Measurements from ENCODE around the gene PCDHGC4.

PCDHGC4 gene

DNA sequence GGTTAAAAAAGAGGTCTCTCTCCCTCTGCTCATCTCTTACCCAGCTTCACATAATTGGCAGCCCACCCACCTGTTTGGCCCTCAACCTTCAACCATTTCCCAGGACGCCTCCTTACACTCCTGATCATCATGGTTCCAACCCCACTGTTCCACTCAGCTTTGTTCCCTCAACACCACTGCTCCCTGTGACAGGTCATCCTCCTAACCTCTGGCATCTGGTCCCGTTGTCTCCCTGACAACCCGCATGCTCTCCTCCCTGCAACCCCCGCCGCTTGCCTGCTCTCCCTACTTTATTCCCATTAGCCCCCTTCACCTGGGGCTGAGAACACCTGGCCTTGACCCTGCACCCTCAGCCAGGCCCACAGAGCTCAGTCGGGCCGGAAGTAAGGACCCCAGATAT, 16.9 kb downstream of the PCDHGC4 start:
- Mint-ChIP-seq H3K27ac (no peak overlapping the region), H3K4me3 (no peak overlapping the region), H3K4me1 (ENCODE audit: low read depth) (no peaks in the 10 kb centered on the region), H3K36me3 (no peaks in the 10 kb centered on the region), H3K27me3 (peaks cover 6% of the 10 kb centered on the region), H3K9me3 (ENCODE audit: low read depth) (no peaks in the 10 kb centered on the region)

DNA sequence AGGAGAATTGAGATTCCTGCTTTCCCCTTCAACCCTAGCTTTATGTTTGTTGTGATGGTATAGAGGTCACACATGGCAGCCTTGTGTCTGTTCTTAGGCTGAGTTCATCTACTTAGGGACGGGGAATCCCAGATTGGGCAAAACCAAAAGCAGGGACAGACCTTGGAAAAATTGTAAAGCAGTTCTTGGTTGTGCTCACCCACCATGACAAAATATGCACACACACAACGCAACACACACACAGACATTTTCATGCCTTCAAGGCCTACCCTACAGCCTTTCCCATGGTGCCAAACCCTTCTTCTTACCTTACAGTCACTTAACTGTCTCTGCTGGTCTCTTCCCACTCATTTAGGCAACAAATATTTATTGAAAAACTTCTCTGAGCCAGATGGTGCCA, 18.9 kb downstream of the PCDHGC4 start:
- Mint-ChIP-seq H3K27ac (no peak overlapping the region), H3K36me3 (no peaks in the 10 kb centered on the region), H3K4me1 (ENCODE audit: low read depth) (no peaks in the 10 kb centered on the region), H3K27me3 (peaks cover 2% of the 10 kb centered on the region), H3K9me3 (ENCODE audit: low read depth) (no peaks in the 10 kb centered on the region), H3K4me3 (no peak overlapping the region)

DNA sequence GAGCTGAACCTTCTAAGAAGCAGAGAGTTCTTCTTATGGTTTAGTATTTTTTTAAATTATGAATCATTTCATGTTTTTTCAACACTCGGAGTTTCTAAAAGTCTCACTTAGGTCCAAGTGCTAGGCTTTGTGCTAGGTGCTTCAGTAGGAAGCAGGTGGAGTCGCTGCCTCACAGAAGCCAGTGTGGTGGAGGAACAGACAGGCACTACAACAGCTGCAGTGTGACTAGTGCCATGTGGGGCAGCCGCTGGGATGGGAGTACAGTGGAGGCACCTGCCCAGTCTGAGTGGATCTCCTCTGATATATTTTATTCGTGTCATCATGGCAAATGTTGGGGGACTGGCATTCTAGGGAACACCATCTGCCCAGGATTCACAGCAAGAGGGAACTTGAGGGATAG, 19.4 kb downstream of the PCDHGC4 start:
- H3K27ac Mint-ChIP-seq, result no peak overlapping the region
- H3K36me3 Mint-ChIP-seq, result no peaks in the 10 kb centered on the region
- H3K27me3 Mint-ChIP-seq, result peaks cover 2% of the 10 kb centered on the region

DNA sequence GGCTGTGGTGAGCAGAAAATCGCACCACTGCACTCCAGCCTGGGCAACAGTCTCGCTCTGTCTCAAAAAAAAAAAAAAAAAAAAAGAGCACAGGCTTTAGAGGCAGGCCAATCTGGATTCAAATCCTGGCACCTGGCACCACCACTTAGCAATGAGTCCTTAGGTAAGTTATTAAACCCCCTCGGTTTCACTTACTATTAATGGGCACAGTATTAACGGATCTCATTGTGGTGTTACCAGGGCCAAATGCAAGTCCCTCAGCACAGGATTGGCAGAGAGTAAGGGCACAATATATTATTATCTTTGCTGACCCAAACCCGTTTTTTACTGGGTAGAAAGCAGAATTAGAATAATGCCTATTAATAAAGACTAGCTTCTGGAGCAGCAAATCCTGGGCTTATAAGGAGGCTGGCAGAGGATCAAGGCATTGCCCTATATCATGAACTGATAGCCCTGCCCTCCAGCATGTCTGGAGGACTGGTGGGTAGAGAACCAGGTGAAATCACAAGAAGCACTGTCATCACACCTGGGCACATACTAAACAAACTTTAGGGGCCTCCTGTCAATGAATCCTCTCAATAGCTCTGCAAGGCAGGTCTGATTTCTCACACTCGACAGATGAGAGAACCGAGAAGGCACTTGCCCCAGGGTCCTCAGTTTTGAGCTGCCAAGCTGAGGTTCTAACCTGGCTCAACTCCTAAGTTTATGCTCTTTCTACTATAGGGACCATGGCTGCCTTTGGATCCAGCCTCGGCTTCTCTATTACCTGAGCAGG, 21.7 kb downstream of the PCDHGC4 start:
- no peaks in the 10 kb centered on the region for H3K27me3 Mint-ChIP-seq
- H3K9me3 Mint-ChIP-seq (ENCODE audit: low read depth), result no peaks in the 10 kb centered on the region
- peaks cover 4% of the 10 kb centered on the region for H3K4me1 Mint-ChIP-seq (ENCODE audit: low read depth)
- H3K36me3 Mint-ChIP-seq, result no peaks in the 10 kb centered on the region
- no peak overlapping the region for H3K27ac Mint-ChIP-seq
- H3K4me3 Mint-ChIP-seq, result no peak overlapping the region

More for the DNA sequence above, 19.4 kb downstream of the PCDHGC4 start:
- Mint-ChIP-seq H3K9me3 (ENCODE audit: low read depth) (no peaks in the 10 kb centered on the region), H3K4me3 (no peak overlapping the region), H3K4me1 (ENCODE audit: low read depth) (peaks cover 3% of the 10 kb centered on the region)

DNA sequence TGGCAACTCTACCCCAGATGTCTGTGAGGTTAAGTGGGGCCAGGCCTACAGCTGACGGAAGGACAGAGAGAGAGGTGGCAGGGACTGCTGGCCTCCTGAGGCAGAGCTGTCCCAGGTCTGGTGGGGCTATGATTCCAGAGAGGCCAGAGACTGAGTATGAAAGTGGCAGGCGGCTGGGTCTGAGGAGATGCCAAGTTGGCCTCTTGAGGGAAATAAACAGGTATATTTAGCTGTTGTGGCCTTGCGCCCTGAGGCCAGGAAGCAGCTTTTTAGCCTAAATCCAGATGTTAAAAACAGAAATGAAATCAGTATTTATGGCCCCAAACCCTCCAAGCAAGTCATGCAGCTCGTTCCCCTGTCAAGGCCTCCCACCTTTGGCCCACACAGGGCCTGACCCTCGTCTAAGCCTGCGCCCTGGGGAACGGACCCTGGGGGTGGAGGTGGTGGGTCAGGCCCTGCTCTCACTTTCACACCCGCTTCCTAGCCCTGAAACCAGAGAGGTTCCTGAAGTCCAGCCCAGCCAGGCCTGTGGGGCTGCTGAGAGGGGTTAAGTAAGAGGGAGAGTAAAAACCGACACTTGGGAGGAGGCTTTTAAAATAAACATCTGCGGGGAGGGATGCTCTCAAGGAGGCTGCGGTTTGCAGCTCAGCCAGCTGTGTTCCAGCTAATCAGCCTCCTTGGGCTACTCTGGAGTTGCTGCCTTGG, 22.7 kb downstream of the PCDHGC4 start:
- Mint-ChIP-seq H3K4me3 (no peak overlapping the region), H3K9me3 (ENCODE audit: low read depth) (no peaks in the 10 kb centered on the region), H3K27ac (no peak overlapping the region), H3K27me3 (no peaks in the 10 kb centered on the region), H3K36me3 (no peaks in the 10 kb centered on the region), H3K4me1 (ENCODE audit: low read depth) (peaks cover 6% of the 10 kb centered on the region)

DNA sequence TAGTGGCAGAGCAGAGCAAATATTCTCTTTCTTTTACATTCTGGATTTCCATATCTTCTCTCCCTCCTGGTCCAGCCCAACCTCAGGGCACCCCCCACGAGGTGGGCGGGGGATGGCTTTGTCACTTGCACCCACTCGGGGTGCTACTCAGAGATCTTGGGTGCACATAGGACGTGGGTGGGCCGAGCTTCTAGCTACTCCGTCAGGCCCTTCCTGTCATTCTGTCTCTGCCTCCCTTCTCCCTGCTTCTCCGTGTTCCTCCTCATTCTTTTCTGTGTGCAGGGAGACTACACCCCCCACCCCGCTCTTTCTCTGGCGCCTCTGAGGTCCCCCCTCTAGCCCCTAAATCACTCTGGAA, 23.6 kb downstream of the PCDHGC4 start:
- peaks cover 13% of the 10 kb centered on the region for H3K4me1 Mint-ChIP-seq (ENCODE audit: low read depth)
- no peak overlapping the region for H3K4me3 Mint-ChIP-seq
- no peaks in the 10 kb centered on the region for H3K27me3 Mint-ChIP-seq
- H3K9me3 Mint-ChIP-seq (ENCODE audit: low read depth), result no peaks in the 10 kb centered on the region
- no peaks in the 10 kb centered on the region for H3K36me3 Mint-ChIP-seq
- H3K27ac Mint-ChIP-seq, result no peak overlapping the region

DNA sequence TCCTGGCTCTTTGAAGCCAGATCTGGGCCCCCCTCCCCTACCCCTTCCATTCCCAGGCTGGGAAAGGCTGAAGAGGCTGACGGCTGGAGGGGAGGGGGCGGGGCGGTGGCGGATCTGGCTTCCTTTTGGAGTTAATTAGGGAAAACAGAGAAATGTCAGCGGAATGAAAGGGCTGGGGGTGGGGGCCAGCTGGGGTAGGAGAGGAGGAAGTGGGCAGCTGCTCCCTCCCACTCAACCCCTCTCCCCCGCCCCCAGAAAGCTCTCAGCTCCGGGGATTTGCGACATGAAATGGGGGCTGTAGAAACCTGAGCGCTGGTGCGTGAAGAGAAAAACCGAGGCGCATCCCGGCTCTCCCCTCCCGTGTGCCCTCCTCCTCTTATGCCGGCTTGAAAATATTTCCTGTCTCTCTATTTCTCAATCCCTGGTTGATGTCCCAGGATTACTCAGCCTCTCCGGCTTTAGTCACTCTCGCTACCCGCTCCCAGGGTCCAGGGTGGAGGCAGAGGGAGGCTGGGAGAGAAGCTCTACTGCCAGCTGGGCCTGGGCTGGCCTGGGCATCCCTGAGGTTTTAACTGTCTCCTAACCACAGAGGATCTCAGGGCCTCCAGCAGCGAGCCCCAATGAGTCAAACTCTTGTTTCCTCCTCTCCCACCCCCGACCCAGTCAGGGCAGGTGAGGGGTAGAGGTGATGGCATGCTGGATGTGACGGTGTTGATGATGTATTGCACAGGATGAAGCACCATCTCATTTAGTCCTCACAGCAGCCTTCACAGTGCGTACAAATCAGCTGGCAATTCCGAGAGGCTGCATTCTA, 24.2 kb downstream of the PCDHGC4 start:
- H3K4me1 Mint-ChIP-seq (ENCODE audit: low read depth), result peaks cover 18% of the 10 kb centered on the region
- H3K36me3 Mint-ChIP-seq, result no peaks in the 10 kb centered on the region
- no peaks in the 10 kb centered on the region for H3K9me3 Mint-ChIP-seq (ENCODE audit: low read depth)
- peak overlapping the region; percentile 35 for H3K4me3 Mint-ChIP-seq
- no peaks in the 10 kb centered on the region for H3K27me3 Mint-ChIP-seq
- H3K27ac Mint-ChIP-seq, result no peak overlapping the region

DNA sequence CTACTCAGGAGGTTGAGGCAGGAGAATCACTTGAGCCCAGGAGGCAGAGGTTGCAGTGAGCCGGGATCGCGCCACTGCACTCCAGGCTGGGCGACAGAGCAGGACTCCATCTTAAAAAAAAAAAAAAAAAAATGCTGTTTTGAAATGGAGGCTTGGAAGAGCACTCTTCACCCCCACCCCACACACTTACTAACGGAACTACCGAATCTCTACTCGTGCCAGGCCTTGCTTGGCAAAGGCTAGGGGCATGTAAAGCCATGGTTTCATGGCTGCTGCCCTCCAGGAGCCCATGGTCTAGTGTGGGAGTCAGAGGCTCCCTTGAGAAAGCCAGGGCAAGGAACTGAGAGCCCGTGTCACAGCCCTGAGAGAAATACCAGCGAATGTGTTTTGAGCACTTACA, 25.3 kb downstream of the PCDHGC4 start:
- no peaks in the 10 kb centered on the region for H3K36me3 Mint-ChIP-seq
- no peaks in the 10 kb centered on the region for H3K27me3 Mint-ChIP-seq
- no peak overlapping the region for H3K27ac Mint-ChIP-seq
- peaks cover 29% of the 10 kb centered on the region for H3K4me1 Mint-ChIP-seq (ENCODE audit: low read depth)
- no peak overlapping the region for H3K4me3 Mint-ChIP-seq
- H3K9me3 Mint-ChIP-seq (ENCODE audit: low read depth), result no peaks in the 10 kb centered on the region

DNA sequence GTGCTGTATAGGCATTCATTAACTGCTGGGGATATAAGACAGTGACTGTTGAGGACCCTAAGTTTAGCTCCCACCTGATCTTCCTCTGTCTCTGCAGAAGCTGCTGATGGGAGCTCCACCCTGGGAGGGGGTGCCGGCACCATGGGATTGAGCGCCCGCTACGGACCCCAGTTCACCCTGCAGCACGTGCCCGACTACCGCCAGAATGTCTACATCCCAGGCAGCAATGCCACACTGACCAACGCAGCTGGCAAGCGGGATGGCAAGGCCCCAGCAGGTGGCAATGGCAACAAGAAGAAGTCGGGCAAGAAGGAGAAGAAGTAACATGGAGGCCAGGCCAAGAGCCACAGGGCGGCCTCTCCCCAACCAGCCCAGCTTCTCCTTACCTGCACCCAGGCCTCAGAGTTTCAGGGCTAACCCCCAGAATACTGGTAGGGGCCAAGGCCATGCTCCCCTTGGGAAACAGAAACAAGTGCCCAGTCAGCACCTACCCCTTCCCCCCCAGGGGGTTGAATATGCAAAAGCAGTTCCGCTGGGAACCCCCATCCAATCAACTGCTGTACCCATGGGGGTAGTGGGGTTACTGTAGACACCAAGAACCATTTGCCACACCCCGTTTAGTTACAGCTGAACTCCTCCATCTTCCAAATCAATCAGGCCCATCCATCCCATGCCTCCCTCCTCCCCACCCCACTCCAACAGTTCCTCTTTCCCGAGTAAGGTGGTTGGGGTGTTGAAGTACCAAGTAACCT, 26.2 kb downstream of the PCDHGC4 start:
- peaks cover 31% of the 10 kb centered on the region for H3K4me1 Mint-ChIP-seq (ENCODE audit: low read depth)

DNA sequence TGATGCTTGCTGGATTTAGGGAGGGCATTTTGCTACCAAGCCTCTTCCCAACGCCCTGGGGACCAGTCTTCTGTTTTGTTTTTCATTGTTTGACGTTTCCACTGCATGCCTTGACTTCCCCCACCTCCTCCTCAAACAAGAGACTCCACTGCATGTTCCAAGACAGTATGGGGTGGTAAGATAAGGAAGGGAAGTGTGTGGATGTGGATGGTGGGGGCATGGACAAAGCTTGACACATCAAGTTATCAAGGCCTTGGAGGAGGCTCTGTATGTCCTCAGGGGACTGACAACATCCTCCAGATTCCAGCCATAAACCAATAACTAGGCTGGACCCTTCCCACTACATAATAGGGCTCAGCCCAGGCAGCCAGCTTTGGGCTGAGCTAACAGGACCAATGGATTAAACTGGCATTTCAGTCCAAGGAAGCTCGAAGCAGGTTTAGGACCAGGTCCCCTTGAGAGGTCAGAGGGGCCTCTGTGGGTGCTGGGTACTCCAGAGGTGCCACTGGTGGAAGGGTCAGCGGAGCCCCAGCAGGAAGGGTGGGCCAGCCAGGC, 27.0 kb downstream of the PCDHGC4 start:
- Mint-ChIP-seq H3K4me3 (peak overlapping the region; percentile 66), H3K27me3 (no peaks in the 10 kb centered on the region), H3K9me3 (ENCODE audit: low read depth) (no peaks in the 10 kb centered on the region), H3K4me1 (ENCODE audit: low read depth) (peaks cover 31% of the 10 kb centered on the region), H3K36me3 (no peaks in the 10 kb centered on the region), H3K27ac (no peak overlapping the region)

More for the DNA sequence above, 26.2 kb downstream of the PCDHGC4 start:
- Mint-ChIP-seq H3K9me3 (ENCODE audit: low read depth) (no peaks in the 10 kb centered on the region), H3K36me3 (no peaks in the 10 kb centered on the region), H3K27me3 (no peaks in the 10 kb centered on the region), H3K4me3 (peak overlapping the region; percentile 66), H3K27ac (no peak overlapping the region)

DNA sequence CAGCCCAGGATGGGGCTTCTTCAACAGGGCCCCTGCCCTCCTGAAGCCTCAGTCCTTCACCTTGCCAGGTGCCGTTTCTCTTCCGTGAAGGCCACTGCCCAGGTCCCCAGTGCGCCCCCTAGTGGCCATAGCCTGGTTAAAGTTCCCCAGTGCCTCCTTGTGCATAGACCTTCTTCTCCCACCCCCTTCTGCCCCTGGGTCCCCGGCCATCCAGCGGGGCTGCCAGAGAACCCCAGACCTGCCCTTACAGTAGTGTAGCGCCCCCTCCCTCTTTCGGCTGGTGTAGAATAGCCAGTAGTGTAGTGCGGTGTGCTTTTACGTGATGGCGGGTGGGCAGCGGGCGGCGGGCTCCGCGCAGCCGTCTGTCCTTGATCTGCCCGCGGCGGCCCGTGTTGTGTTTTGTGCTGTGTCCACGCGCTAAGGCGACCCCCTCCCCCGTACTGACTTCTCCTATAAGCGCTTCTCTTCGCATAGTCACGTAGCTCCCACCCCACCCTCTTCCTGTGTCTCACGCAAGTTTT, 27.6 kb downstream of the PCDHGC4 start:
- peak overlapping the region; percentile 80 for H3K27ac Mint-ChIP-seq
- peak overlapping the region; percentile 90 for H3K4me3 Mint-ChIP-seq
- peaks cover 31% of the 10 kb centered on the region for H3K4me1 Mint-ChIP-seq (ENCODE audit: low read depth)
- H3K27me3 Mint-ChIP-seq, result no peaks in the 10 kb centered on the region
- peaks cover 2% of the 10 kb centered on the region for H3K36me3 Mint-ChIP-seq
- H3K9me3 Mint-ChIP-seq (ENCODE audit: low read depth), result no peaks in the 10 kb centered on the region

DNA sequence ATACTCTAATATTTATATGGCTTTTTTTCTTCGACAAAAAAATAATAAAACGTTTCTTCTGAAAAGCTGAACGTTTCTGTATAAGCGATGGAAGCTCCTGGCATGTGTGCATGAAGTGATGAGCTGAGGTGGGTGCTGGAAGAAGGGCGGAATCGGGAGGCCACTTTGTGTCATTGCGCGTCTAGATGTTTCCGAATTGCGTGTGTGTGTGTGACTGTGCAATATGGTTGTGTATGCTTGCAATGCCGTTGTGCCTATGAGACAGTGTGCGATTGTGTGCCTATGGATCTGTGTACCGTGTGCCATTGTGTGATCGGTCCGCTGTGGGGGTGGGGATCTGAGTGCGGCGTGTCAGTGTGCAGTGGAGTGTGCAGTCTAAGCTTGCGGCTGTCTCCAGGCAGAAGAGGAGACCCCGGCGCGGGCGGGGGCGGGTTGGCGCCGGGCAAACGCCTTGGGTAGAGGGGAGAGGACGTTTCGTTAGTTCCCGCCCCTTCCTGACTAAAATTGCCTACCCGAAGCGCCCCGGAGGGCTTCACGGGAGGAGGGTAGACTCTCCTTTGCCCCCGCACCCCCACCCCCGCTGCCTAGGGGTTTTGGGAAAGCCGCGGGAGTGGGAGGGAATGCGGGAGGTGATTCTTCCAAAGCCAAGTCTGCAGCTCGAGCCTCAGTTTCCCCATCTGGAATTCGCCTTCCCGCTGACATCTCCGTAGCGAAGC, 28.2 kb downstream of the PCDHGC4 start:
- H3K36me3 Mint-ChIP-seq, result peaks cover 2% of the 10 kb centered on the region
- H3K27ac Mint-ChIP-seq, result peak overlapping the region; percentile 80
- H3K4me3 Mint-ChIP-seq, result peak overlapping the region; percentile 90
- H3K9me3 Mint-ChIP-seq (ENCODE audit: low read depth), result no peaks in the 10 kb centered on the region
- H3K4me1 Mint-ChIP-seq (ENCODE audit: low read depth), result peaks cover 31% of the 10 kb centered on the region
- H3K27me3 Mint-ChIP-seq, result no peaks in the 10 kb centered on the region

DNA sequence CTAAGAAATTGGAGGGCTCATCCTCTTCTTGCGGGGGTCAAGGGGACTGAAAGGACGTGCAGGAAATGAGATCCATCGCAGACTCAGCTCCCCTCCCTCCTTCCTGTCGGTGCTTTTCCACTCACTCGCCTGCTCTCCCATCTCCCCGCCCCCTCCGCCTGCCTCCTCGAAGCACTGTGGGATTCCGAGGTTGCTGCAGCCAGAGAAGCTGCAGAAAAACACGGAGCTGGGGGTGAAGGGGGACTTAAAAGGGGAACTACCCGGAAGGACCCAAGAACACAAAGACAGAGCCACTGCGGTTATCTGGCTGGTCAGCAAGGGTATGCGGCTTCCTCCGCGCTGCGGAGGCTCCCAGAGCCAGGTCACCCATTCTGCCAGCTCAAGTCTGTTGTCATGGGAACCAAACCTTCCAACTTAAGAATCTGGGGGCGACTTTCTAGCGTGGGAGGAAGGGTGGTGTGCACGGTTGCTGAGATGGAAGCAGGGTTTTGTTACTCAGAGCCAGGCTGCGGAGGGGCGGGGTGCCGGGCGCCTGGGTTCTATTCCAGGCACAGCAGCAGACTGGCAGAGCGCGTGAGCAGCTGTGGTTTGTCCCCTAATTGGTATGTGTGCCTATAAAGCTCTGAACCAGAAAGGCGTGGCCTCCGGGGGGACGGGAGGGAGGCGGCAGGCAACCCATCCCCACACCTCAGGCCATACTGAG, 28.9 kb downstream of the PCDHGC4 start:
- Mint-ChIP-seq H3K27ac (peak overlapping the region; percentile 79), H3K4me1 (ENCODE audit: low read depth) (peaks cover 31% of the 10 kb centered on the region), H3K27me3 (no peaks in the 10 kb centered on the region), H3K9me3 (ENCODE audit: low read depth) (no peaks in the 10 kb centered on the region), H3K4me3 (peak overlapping the region; percentile 90), H3K36me3 (peaks cover 2% of the 10 kb centered on the region)

Measured in activated naive CD8-positive, alpha-beta T cell (primary cell).